Panc1 (cell line): ENCODE results near the gene IGFN1. TPM values are rescaled to one million over a fixed set of nuclear protein-coding genes. Genes with fewer than 3 reads are reported as not detected.

Source experiments
- ATAC-seq: fragments of 200-7000 bp; cut with Tn5 transposase; 2 replicates; pipeline ENCODE4 v1.9.1; 2020; ENCODE audit warnings: mild to moderate bottlenecking, moderate library complexity
- BruUV-seq: library from RNA; stranded (reverse); fragments of 400-500 nt; replicated peaks from 2 replicates; lab custom pipeline; 2021; lab: Mats Ljungman, UMichigan
- CTCF ChIA-PET: fragments of 300-600 bp; sonication (Branson Sonifier 250); formaldehyde crosslinking; loops from one replicate; lab custom pipeline; 2022; ENCODE audit warnings: antibody characterized with exemption; lab: Charles Lee
- POLR2A ChIA-PET: fragments of 300-600 bp; sonication (Branson Sonifier 250); formaldehyde crosslinking; loops from one replicate; lab custom pipeline; 2022; ENCODE audit warnings: antibody characterized with exemption; lab: Charles Lee
- DNase-seq: peaks from one replicate; pipeline ENCODE4 v3.0.0-alpha.2; 2010; ENCODE audit warnings: low read depth, low spot score
- H3K27ac ChIP-seq: 2 replicates; pipeline ENCODE4 v1.5.1; 2011; ENCODE audit warnings: mild to moderate bottlenecking, low read length, inconsistent platforms
- H3K27me3 ChIP-seq: fragments of 200-500 bp; sonication (Bioruptor generic); 2 replicates; pipeline ENCODE4 v1.6.0; 2014; ENCODE audit warnings: low read length, inconsistent platforms; ENCODE audit not compliant: control insufficient read depth, insufficient read depth
- H3K36me3 ChIP-seq: fragments of 200-500 bp; sonication (Bioruptor generic); 2 replicates; pipeline ENCODE4 v1.5.1; 2014; ENCODE audit warnings: inconsistent platforms, mild to moderate bottlenecking, low read length, moderate library complexity; ENCODE audit not compliant: control insufficient read depth, insufficient read depth
- H3K4me1 ChIP-seq: 2 replicates; pipeline ENCODE4 v1.5.1; 2011; ENCODE audit warnings: inconsistent platforms, mild to moderate bottlenecking, low read length, moderate library complexity; ENCODE audit not compliant: control insufficient read depth, insufficient read depth
- H3K4me3 ChIP-seq, 2 experiments: 2 replicates each; pipeline ENCODE4 v1.5.1; 2011 to 2012; ENCODE audit warnings: low read depth in 2 of 2, low read length in 2 of 2, mild to moderate bottlenecking in 2 of 2, inconsistent platforms in 1 of 2, moderate library complexity in 1 of 2
- H3K9me3 ChIP-seq: fragments of 200-500 bp; sonication (Bioruptor generic); 2 replicates; pipeline ENCODE4 v1.5.1; 2014; ENCODE audit warnings: low read depth, mild to moderate bottlenecking, inconsistent platforms, low read length, moderate library complexity; ENCODE audit not compliant: control insufficient read depth, insufficient read depth
- POLR2AphosphoS5 ChIP-seq: IDR thresholded peaks from 2 replicates; pipeline ENCODE4 v1.6.1; 2012; ENCODE audit warnings: mild to moderate bottlenecking, low read depth, low read length, moderate library complexity
- SIN3A ChIP-seq: IDR thresholded peaks from 2 replicates; pipeline ENCODE4 v1.6.1; 2012; ENCODE audit warnings: low read depth, mild to moderate bottlenecking, low read length, moderate library complexity, borderline replicate concordance; ENCODE audit not compliant: insufficient read depth
- TCF7L2 ChIP-seq: IDR thresholded peaks from 2 replicates; pipeline ENCODE4 v1.6.1; 2011; ENCODE audit warnings: mild to moderate bottlenecking, low read depth, low read length, inconsistent platforms
- in situ Hi-C: cut with HindIII; loops from 2 replicates; pipeline ENCODE4 v1.10.0; 2016; ENCODE audit warnings: low sequenced_read_pairs, low pct_unique_long_range_greater_than_20kb
- intact Hi-C: fragments of 100-400 bp; cut with micrococcal nuclease; formaldehyde crosslinking; loops from one replicate; pipeline ENCODE4 v1.10.0; 2022; ENCODE audit not compliant: unreplicated experiment
- total RNA-seq: library from RNA; stranded (reverse); gene quantifications from one replicate; pipeline ENCODE4 v1.2.1, GENCODE V29; 2021; ENCODE audit not compliant: unreplicated experiment
- TF ChIP-seq, protein P1 (sequence below), 2 experiments: IDR thresholded peaks; 2 replicates each; pipeline ENCODE4 v1.6.1; 2011 to 2012; ENCODE audit warnings: low read depth in 2 of 2, control low read depth in 1 of 2, low read length in 1 of 2, mild to moderate bottlenecking in 1 of 2, moderate library complexity in 1 of 2; ENCODE audit not compliant: insufficient read depth in 1 of 2
- TF ChIP-seq, protein P2 (sequence below): fragments of 450-650 bp; IDR thresholded peaks from 2 replicates; pipeline ENCODE4 v1.5.1; 2017; ENCODE audit warnings: mild to moderate bottlenecking

Gene IGFN1
- total RNA-seq, 1 experiment from 2014 or later = not detected

DNA sequence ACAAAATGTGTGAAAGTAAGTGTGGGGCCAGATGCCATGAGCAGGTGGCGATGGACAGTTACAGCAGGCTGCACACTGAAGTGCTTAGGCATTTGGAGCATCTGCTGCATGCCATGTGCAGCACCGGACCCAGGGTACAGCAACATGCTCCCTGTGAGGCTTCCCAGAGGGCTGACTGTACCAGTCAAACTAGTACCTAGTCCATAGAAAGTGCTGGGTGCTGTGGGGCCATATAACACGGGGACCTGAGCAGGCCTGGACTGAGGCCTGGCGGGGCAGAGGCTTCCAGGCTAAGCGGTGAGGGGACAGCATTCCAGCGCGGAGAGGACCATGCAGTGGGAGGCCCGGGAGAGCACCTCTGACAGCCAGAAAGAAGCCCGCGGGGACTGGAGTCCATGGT, 62.8 kb downstream of the IGFN1 start:
- in situ Hi-C loops = no loop called here
- ChIA-PET POLR2A (no interaction called here), CTCF (no interaction called here)
- TF ChIP-seq TCF7L2 = no peak
- TF ChIP-seq, protein P1, sequence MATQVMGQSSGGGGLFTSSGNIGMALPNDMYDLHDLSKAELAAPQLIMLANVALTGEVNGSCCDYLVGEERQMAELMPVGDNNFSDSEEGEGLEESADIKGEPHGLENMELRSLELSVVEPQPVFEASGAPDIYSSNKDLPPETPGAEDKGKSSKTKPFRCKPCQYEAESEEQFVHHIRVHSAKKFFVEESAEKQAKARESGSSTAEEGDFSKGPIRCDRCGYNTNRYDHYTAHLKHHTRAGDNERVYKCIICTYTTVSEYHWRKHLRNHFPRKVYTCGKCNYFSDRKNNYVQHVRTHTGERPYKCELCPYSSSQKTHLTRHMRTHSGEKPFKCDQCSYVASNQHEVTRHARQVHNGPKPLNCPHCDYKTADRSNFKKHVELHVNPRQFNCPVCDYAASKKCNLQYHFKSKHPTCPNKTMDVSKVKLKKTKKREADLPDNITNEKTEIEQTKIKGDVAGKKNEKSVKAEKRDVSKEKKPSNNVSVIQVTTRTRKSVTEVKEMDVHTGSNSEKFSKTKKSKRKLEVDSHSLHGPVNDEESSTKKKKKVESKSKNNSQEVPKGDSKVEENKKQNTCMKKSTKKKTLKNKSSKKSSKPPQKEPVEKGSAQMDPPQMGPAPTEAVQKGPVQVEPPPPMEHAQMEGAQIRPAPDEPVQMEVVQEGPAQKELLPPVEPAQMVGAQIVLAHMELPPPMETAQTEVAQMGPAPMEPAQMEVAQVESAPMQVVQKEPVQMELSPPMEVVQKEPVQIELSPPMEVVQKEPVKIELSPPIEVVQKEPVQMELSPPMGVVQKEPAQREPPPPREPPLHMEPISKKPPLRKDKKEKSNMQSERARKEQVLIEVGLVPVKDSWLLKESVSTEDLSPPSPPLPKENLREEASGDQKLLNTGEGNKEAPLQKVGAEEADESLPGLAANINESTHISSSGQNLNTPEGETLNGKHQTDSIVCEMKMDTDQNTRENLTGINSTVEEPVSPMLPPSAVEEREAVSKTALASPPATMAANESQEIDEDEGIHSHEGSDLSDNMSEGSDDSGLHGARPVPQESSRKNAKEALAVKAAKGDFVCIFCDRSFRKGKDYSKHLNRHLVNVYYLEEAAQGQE (IDR thresholded peaks at IDR 0.05; ENCODE audit: insufficient read depth in 1 of 2, low read depth in 2 of 2, low read length in 1 of 2) = no peak
- TF ChIP-seq SIN3A = no peak
- TF ChIP-seq POLR2AphosphoS5 = no peak
- TF ChIP-seq, protein P2, sequence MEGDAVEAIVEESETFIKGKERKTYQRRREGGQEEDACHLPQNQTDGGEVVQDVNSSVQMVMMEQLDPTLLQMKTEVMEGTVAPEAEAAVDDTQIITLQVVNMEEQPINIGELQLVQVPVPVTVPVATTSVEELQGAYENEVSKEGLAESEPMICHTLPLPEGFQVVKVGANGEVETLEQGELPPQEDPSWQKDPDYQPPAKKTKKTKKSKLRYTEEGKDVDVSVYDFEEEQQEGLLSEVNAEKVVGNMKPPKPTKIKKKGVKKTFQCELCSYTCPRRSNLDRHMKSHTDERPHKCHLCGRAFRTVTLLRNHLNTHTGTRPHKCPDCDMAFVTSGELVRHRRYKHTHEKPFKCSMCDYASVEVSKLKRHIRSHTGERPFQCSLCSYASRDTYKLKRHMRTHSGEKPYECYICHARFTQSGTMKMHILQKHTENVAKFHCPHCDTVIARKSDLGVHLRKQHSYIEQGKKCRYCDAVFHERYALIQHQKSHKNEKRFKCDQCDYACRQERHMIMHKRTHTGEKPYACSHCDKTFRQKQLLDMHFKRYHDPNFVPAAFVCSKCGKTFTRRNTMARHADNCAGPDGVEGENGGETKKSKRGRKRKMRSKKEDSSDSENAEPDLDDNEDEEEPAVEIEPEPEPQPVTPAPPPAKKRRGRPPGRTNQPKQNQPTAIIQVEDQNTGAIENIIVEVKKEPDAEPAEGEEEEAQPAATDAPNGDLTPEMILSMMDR = no peak
- no peak overlapping the region for H3K4me3 ChIP-seq
- DNase-seq = no peak
- no peaks in the 10 kb centered on the region for H3K9me3 ChIP-seq
- BruUV-seq = no TSS peak
- H3K36me3 ChIP-seq = no peaks in the 10 kb centered on the region
- H3K27ac ChIP-seq = no peak overlapping the region
- H3K27me3 ChIP-seq = no peaks in the 10 kb centered on the region; the same call in 1 of the 2 replicates
- intact Hi-C loops = loop anchor here (5.0 kb wide), 1 partner anchor 94 kb away; no protein-coding TSS in a partner anchor
- no peaks in the 10 kb centered on the region for H3K4me1 ChIP-seq
- ATAC-seq = no peak; the same call in 1 of the 2 replicates

DNA sequence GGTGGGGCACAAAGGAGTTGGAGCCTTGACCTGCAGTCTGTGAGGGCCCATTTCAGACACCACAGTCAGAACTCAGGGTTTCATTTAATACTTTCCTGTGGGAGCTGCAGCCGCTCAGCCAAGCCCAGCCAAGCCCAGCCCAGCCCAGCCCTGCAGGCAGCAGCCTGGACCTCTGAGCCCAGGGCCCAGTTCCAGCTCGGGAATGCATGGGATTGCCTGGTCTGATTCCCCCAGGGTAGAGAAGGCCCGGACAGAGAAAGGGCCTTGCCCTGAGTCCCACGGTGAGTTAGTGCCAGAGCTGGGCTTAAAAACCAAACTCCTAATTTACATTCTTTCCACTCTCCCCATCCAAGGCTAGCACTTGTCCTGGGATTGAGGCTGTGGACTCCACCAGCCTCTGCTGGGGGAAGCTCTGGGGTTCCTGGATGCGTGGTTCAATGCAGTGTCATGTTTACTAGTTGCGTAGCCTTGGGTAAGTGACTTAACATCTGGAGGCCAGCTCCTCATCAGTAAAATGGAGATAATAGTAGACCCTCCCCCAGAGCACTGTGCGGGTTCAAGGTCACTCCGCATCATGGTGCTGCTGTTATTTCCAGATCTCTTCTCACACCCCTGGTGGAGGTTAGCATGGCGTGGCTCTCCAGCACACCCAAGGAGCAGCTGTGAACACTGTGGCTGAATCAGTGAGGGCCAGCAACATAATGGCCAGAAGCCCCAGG, 63.4 kb downstream of the IGFN1 start:
- ChIA-PET POLR2A (no interaction called here), CTCF (interaction anchor here (0.6 to 1.0 kb wide), 3 partner anchors 93 to 200 kb away, joined by 3 to 4 read pairs (median 3); no protein-coding TSS in a partner anchor)
- TF ChIP-seq POLR2AphosphoS5 (no peak), TCF7L2 (no peak), SIN3A (no peak)
- TF ChIP-seq, protein P2 = no peak
- TF ChIP-seq, protein P1 (IDR thresholded peaks at IDR 0.05; ENCODE audit: insufficient read depth in 1 of 2, low read depth in 2 of 2, low read length in 1 of 2) = no peak
- in situ Hi-C loops = no loop called here
- intact Hi-C loops = loop anchor here (2.0 to 5.0 kb wide), 2 partner anchors 93 to 107 kb away; no protein-coding TSS in a partner anchor
- Histone ChIP-seq H3K27me3 (no peaks in the 10 kb centered on the region; the same call in 1 of the 2 replicates), H3K4me1 (no peaks in the 10 kb centered on the region), H3K27ac (no peak overlapping the region), H3K36me3 (no peaks in the 10 kb centered on the region), H3K4me3 (no peak overlapping the region), H3K9me3 (no peaks in the 10 kb centered on the region)
- no peak for DNase-seq
- ATAC-seq = peak; percentile 64
- BruUV-seq = no TSS peak
